ENCODE data around the gene CDKN2C.

GRCh38 chr1:50966991-50967390 is 3.1 kb upstream of the CDKN2C start:
- TF ChIP-seq CTCF (IDR thresholded peaks at IDR 0.05) (no peak), IRF3 (IDR thresholded peaks at IDR 0.05; ENCODE audit: low read depth, low read length) (no peak), MXI1 (IDR thresholded peaks at IDR 0.05; ENCODE audit: low read depth, low read length) (no peak), RFX5 (IDR thresholded peaks at IDR 0.05; ENCODE audit: low read length) (no peak), CHD2 (IDR thresholded peaks at IDR 0.05; ENCODE audit: low read length, partially characterized antibody) (no peak), EZH2phosphoT487 (IDR thresholded peaks at IDR 0.05; ENCODE audit: borderline replicate concordance, low read depth) (no peak), YY1 (IDR thresholded peaks at IDR 0.05; ENCODE audit: low read depth) (no peak)
- TF ChIP-seq, protein P1, sequence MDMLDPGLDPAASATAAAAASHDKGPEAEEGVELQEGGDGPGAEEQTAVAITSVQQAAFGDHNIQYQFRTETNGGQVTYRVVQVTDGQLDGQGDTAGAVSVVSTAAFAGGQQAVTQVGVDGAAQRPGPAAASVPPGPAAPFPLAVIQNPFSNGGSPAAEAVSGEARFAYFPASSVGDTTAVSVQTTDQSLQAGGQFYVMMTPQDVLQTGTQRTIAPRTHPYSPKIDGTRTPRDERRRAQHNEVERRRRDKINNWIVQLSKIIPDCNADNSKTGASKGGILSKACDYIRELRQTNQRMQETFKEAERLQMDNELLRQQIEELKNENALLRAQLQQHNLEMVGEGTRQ (IDR thresholded peaks at IDR 0.05; ENCODE audit: borderline replicate concordance, low read depth, low read length) = no peak
- TF ChIP-seq, protein P2, sequence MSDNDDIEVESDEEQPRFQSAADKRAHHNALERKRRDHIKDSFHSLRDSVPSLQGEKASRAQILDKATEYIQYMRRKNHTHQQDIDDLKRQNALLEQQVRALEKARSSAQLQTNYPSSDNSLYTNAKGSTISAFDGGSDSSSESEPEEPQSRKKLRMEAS (IDR thresholded peaks at IDR 0.05; ENCODE audit: low read depth) = no peak

Measured in SK-N-SH (cell line).